Astrocyte (in vitro differentiated cells and primary cell): ENCODE results near the gene UCN3. TPM values are rescaled to one million over a fixed set of nuclear protein-coding genes. Genes with fewer than 3 reads are reported as not detected.

Experiments
- DNase-seq: peaks from one replicate; pipeline ENCODE4 v3.0.0-alpha.2; 2010; ENCODE audit warnings: low read depth
- FAIRE-seq: peaks from 2 replicates; lab custom pipeline; 2011; peaks lifted over from hg19 to GRCh38; lab: Jason Lieb, UNC
- H2AFZ ChIP-seq: 2 replicates; pipeline ENCODE4 v1.6.0; 2012; ENCODE audit warnings: low read depth, low read length, inconsistent platforms
- H3K27ac ChIP-seq: 2 replicates; pipeline ENCODE4 v1.5.1; 2011; ENCODE audit warnings: low read depth, low read length, inconsistent platforms
- H3K27me3 ChIP-seq: 2 replicates; pipeline ENCODE4 v1.6.0; 2011; ENCODE audit warnings: low read length, inconsistent platforms; ENCODE audit not compliant: insufficient read depth
- H3K36me3 ChIP-seq: 2 replicates; pipeline ENCODE4 v1.5.1; 2011; ENCODE audit warnings: low read length, inconsistent platforms; ENCODE audit not compliant: insufficient read depth
- H3K4me1 ChIP-seq: 2 replicates; pipeline ENCODE4 v1.5.1; 2011; ENCODE audit warnings: low read length, inconsistent platforms; ENCODE audit not compliant: insufficient read depth
- H3K4me2 ChIP-seq: 2 replicates; pipeline ENCODE4 v1.6.0; 2012; ENCODE audit warnings: low read length, inconsistent platforms
- H3K4me3 ChIP-seq: 2 replicates; pipeline ENCODE4 v1.5.1; 2011; ENCODE audit warnings: low read depth, mild to moderate bottlenecking, low read length, inconsistent platforms; ENCODE audit not compliant: insufficient read depth
- H3K79me2 ChIP-seq: 2 replicates; pipeline ENCODE4 v1.6.0; 2012; ENCODE audit warnings: mild to moderate bottlenecking, low read length, inconsistent platforms; ENCODE audit not compliant: insufficient read depth
- H3K9ac ChIP-seq: 2 replicates; pipeline ENCODE4 v1.6.0; 2012; ENCODE audit warnings: mild to moderate bottlenecking, low read length, inconsistent platforms
- H3K9me3 ChIP-seq: 2 replicates; pipeline ENCODE4 v1.5.1; 2012; ENCODE audit warnings: low read depth, mild to moderate bottlenecking, low read length, inconsistent platforms; ENCODE audit not compliant: insufficient read depth
- H4K20me1 ChIP-seq: 2 replicates; pipeline ENCODE4 v1.6.0; 2012; ENCODE audit warnings: low read length, inconsistent platforms; ENCODE audit not compliant: insufficient read depth
- H3K27ac Mint-ChIP-seq: one replicate; pipeline ENCODE4 v1.8.0; 2021; ENCODE audit warnings: mild to moderate bottlenecking, mixed read lengths; ENCODE audit not compliant: unreplicated experiment
- H3K27me3 Mint-ChIP-seq: one replicate; pipeline ENCODE4 v1.8.0; 2021; ENCODE audit warnings: low read depth, mixed read lengths; ENCODE audit not compliant: unreplicated experiment
- H3K36me3 Mint-ChIP-seq: one replicate; pipeline ENCODE4 v1.8.0; 2021; ENCODE audit warnings: low read depth, mixed read lengths; ENCODE audit not compliant: unreplicated experiment
- H3K4me1 Mint-ChIP-seq: one replicate; pipeline ENCODE4 v1.8.0; 2021; ENCODE audit warnings: low read depth, mixed read lengths; ENCODE audit not compliant: unreplicated experiment
- H3K4me3 Mint-ChIP-seq: one replicate; pipeline ENCODE4 v1.8.0; 2021; ENCODE audit warnings: mild to moderate bottlenecking, moderate library complexity, mixed read lengths; ENCODE audit not compliant: unreplicated experiment
- H3K9me3 Mint-ChIP-seq: one replicate; pipeline ENCODE4 v1.8.0; 2021; ENCODE audit warnings: mild to moderate bottlenecking, mixed read lengths; ENCODE audit not compliant: unreplicated experiment
- CTCF ChIP-seq: IDR thresholded peaks from 2 replicates; pipeline ENCODE4 v1.5.1; 2011; ENCODE audit warnings: low read depth, mild to moderate bottlenecking, inconsistent platforms, low read length, moderate library complexity; ENCODE audit not compliant: insufficient read depth
- EZH2 ChIP-seq: IDR thresholded peaks from 2 replicates; pipeline ENCODE4 v1.6.1; 2012; ENCODE audit warnings: mild to moderate bottlenecking, low read length, inconsistent platforms; ENCODE audit not compliant: insufficient read depth
- total RNA-seq: library from RNA; stranded (reverse); gene quantifications from 2 replicates; pipeline ENCODE4 v1.2.1, GENCODE V29; 2021

The UCN3 gene
- total RNA-seq, 1 donor from 2014 or later, result not detected

- H2AFZ ChIP-seq, result no peak overlapping the region
- H3K9ac ChIP-seq, result no peak overlapping the region
- H3K27me3 Mint-ChIP-seq, result peaks cover under 1% of the 10 kb centered on the region
- H3K36me3 Mint-ChIP-seq, result no peaks in the 10 kb centered on the region
- peaks cover 11% of the 10 kb centered on the region for H3K4me1 Mint-ChIP-seq
- H3K79me2 ChIP-seq, result no peaks in the 10 kb centered on the region
- H3K9me3 ChIP-seq, result peaks cover 3% of the 10 kb centered on the region
- TF ChIP-seq EZH2 (no peak), CTCF (no peak)
- peaks cover 11% of the 10 kb centered on the region for H3K4me1 ChIP-seq
- DNase-seq, result no peak
- H4K20me1 ChIP-seq, result no peaks in the 10 kb centered on the region
- FAIRE-seq, result no peak
- H3K36me3 ChIP-seq, result no peaks in the 10 kb centered on the region
- H3K27ac Mint-ChIP-seq, result no peak overlapping the region
- H3K27me3 ChIP-seq, result no peaks in the 10 kb centered on the region
- no peak overlapping the region for H3K4me3 Mint-ChIP-seq
- H3K9me3 Mint-ChIP-seq, result peaks cover 6% of the 10 kb centered on the region
- H3K27ac ChIP-seq, result no peak overlapping the region
- no peak overlapping the region for H3K4me2 ChIP-seq
- no peak overlapping the region for H3K4me3 ChIP-seq
These were observed 44.9 kb upstream of the UCN3 start for GRCh38 chr10:5319863-5320262.

GRCh38 chr10:5321273-5321672 lies 43.5 kb upstream of the UCN3 start:
- Histone ChIP-seq H4K20me1 (no peaks in the 10 kb centered on the region), H3K4me2 (no peak overlapping the region), H3K9ac (no peak overlapping the region), H2AFZ (no peak overlapping the region), H3K4me1 (peaks cover 11% of the 10 kb centered on the region), H3K9me3 (peaks cover 3% of the 10 kb centered on the region), H3K27me3 (peaks cover 4% of the 10 kb centered on the region), H3K79me2 (no peaks in the 10 kb centered on the region), H3K4me3 (no peak overlapping the region), H3K36me3 (no peaks in the 10 kb centered on the region), H3K27ac (no peak overlapping the region)
- peaks cover 11% of the 10 kb centered on the region for H3K4me1 Mint-ChIP-seq
- H3K27me3 Mint-ChIP-seq, result peaks cover 3% of the 10 kb centered on the region
- no peaks in the 10 kb centered on the region for H3K36me3 Mint-ChIP-seq
- H3K27ac Mint-ChIP-seq, result no peak overlapping the region
- peaks cover 6% of the 10 kb centered on the region for H3K9me3 Mint-ChIP-seq
- no peak overlapping the region for H3K4me3 Mint-ChIP-seq
- no peak for DNase-seq
- FAIRE-seq, result no peak
- TF ChIP-seq EZH2, result no peak
- no peak for TF ChIP-seq CTCF

DNA sequence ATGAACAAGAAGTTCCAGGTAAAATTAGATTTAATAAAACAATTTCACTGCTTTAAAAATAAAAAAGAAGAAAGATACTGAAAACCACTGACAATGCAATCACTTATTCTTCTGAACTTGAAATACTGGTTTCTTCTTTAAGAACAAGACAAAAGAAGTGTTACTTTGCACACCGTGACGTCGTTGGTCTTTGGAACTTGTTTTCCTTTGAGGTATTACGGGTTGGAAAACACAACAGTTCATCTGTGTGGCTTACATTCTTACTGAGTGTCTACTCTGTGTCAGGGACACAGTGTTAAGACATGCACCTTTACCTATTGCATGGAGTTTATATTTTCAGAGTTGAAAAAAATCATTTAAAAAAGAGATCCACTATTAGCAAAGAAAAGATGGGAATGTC lies 41.3 kb upstream of the UCN3 start:
- peaks cover 3% of the 10 kb centered on the region for H3K9me3 ChIP-seq
- H3K4me3 Mint-ChIP-seq, result no peak overlapping the region
- TF ChIP-seq CTCF (no peak), EZH2 (no peak)
- H2AFZ ChIP-seq, result no peak overlapping the region
- no peak for FAIRE-seq
- DNase-seq, result no peak
- no peak overlapping the region for H3K9ac ChIP-seq
- no peak overlapping the region for H3K4me3 ChIP-seq
- no peaks in the 10 kb centered on the region for H3K4me1 Mint-ChIP-seq
- H3K27ac ChIP-seq, result no peak overlapping the region
- H3K9me3 Mint-ChIP-seq, result peaks cover 4% of the 10 kb centered on the region
- H3K27me3 ChIP-seq, result peaks cover 4% of the 10 kb centered on the region
- H4K20me1 ChIP-seq, result no peaks in the 10 kb centered on the region
- no peaks in the 10 kb centered on the region for H3K79me2 ChIP-seq
- H3K4me2 ChIP-seq, result no peak overlapping the region
- H3K4me1 ChIP-seq, result no peaks in the 10 kb centered on the region
- H3K36me3 Mint-ChIP-seq, result no peaks in the 10 kb centered on the region
- H3K36me3 ChIP-seq, result no peaks in the 10 kb centered on the region
- H3K27ac Mint-ChIP-seq, result no peak overlapping the region
- H3K27me3 Mint-ChIP-seq, result peaks cover 3% of the 10 kb centered on the region
